Measurements from ENCODE around the gene TTC39B.

TTC39B gene

GRCh38 chr9:15306757-15307522 is at the start of gene TTC39B:
Gene TTC39B, minus strand, starts transcription at chr9:15307216. Its CDS starts 91 bp downstream, at chr9:15307125.
- peak within 1 kb of the TSS; percentile 85 to 91 for H3K4me3 ChIP-seq (ENCODE audit: low read depth in 1 of 2, low read length in 2 of 2)
- peaks cover 19 to 20% of the 10 kb centered on the region in 2 donors for H3K4me1 ChIP-seq (ENCODE audit: control insufficient read depth in 1 of 2, insufficient read depth in 2 of 2, low read length in 2 of 2)
- H3K27me3 ChIP-seq (ENCODE audit: control insufficient read depth in 1 of 2, insufficient read depth in 2 of 2, low read length in 2 of 2): no peaks in the 10 kb centered on the region
- H3K9ac ChIP-seq (ENCODE audit: low read depth in 1 of 2, low read length in 2 of 2): peak within 1 kb of the TSS; percentile 84 to 90
- no peaks in the 10 kb centered on the region for H3K36me3 ChIP-seq (ENCODE audit: control insufficient read depth in 1 of 2, insufficient read depth in 2 of 2, low read length in 2 of 2)
- peak within 1 kb of the TSS; percentile 77 for H3K27ac ChIP-seq (ENCODE audit: low read depth, low read length)
- H3K9me3 ChIP-seq (ENCODE audit: control insufficient read depth in 1 of 2, low read length in 2 of 2): no peaks in the 10 kb centered on the region

- Histone ChIP-seq H3K27ac (ENCODE audit: low read depth, low read length) (no peak overlapping the region), H3K4me1 (ENCODE audit: control insufficient read depth in 1 of 2, insufficient read depth in 2 of 2, low read length in 2 of 2) (no peaks in the 10 kb centered on the region), H3K27me3 (ENCODE audit: control insufficient read depth in 1 of 2, insufficient read depth in 2 of 2, low read length in 2 of 2) (no peaks in the 10 kb centered on the region), H3K4me3 (ENCODE audit: low read depth in 1 of 2, low read length in 2 of 2) (no peak overlapping the region), H3K36me3 (ENCODE audit: control insufficient read depth in 1 of 2, insufficient read depth in 2 of 2, low read length in 2 of 2) (no peaks in the 10 kb centered on the region), H3K9ac (ENCODE audit: low read depth in 1 of 2, low read length in 2 of 2) (no peak overlapping the region), H3K9me3 (ENCODE audit: control insufficient read depth in 1 of 2, low read length in 2 of 2) (no peaks in the 10 kb centered on the region)
Observed at GRCh38 chr9:15355669-15356068, 48.7 kb upstream of the TTC39B start.

GRCh38 chr9:15354713-15355112 is 47.7 kb upstream of the TTC39B start:
- Histone ChIP-seq H3K36me3 (ENCODE audit: control insufficient read depth in 1 of 2, insufficient read depth in 2 of 2, low read length in 2 of 2) (no peaks in the 10 kb centered on the region), H3K27me3 (ENCODE audit: control insufficient read depth in 1 of 2, insufficient read depth in 2 of 2, low read length in 2 of 2) (no peaks in the 10 kb centered on the region), H3K9ac (ENCODE audit: low read depth in 1 of 2, low read length in 2 of 2) (no peak overlapping the region), H3K4me3 (ENCODE audit: low read depth in 1 of 2, low read length in 2 of 2) (no peak overlapping the region), H3K27ac (ENCODE audit: low read depth, low read length) (no peak overlapping the region), H3K4me1 (ENCODE audit: control insufficient read depth in 1 of 2, insufficient read depth in 2 of 2, low read length in 2 of 2) (peaks cover 0 to 6% of the 10 kb centered on the region in 2 donors), H3K9me3 (ENCODE audit: control insufficient read depth in 1 of 2, low read length in 2 of 2) (no peaks in the 10 kb centered on the region)

- Histone ChIP-seq H3K9me3 (ENCODE audit: control insufficient read depth in 1 of 2, low read length in 2 of 2) (no peaks in the 10 kb centered on the region), H3K27me3 (ENCODE audit: control insufficient read depth in 1 of 2, insufficient read depth in 2 of 2, low read length in 2 of 2) (no peaks in the 10 kb centered on the region), H3K4me3 (ENCODE audit: low read depth in 1 of 2, low read length in 2 of 2) (no peak overlapping the region), H3K27ac (ENCODE audit: low read depth, low read length) (no peak overlapping the region), H3K9ac (ENCODE audit: low read depth in 1 of 2, low read length in 2 of 2) (no peak overlapping the region), H3K4me1 (ENCODE audit: control insufficient read depth in 1 of 2, insufficient read depth in 2 of 2, low read length in 2 of 2) (peaks cover 0 to 6% of the 10 kb centered on the region in 2 donors), H3K36me3 (ENCODE audit: control insufficient read depth in 1 of 2, insufficient read depth in 2 of 2, low read length in 2 of 2) (no peaks in the 10 kb centered on the region)
Observed at GRCh38 chr9:15353892-15354291, 46.9 kb upstream of the TTC39B start.

GRCh38 chr9:15352306-15352705 is 45.3 kb upstream of the TTC39B start:
- Histone ChIP-seq H3K4me1 (ENCODE audit: control insufficient read depth in 1 of 2, insufficient read depth in 2 of 2, low read length in 2 of 2) (peaks cover 0 to 6% of the 10 kb centered on the region in 2 donors), H3K36me3 (ENCODE audit: control insufficient read depth in 1 of 2, insufficient read depth in 2 of 2, low read length in 2 of 2) (no peaks in the 10 kb centered on the region), H3K27me3 (ENCODE audit: control insufficient read depth in 1 of 2, insufficient read depth in 2 of 2, low read length in 2 of 2) (no peaks in the 10 kb centered on the region), H3K4me3 (ENCODE audit: low read depth in 1 of 2, low read length in 2 of 2) (no peak overlapping the region), H3K9ac (ENCODE audit: low read depth in 1 of 2, low read length in 2 of 2) (no peak overlapping the region), H3K27ac (ENCODE audit: low read depth, low read length) (no peak overlapping the region), H3K9me3 (ENCODE audit: control insufficient read depth in 1 of 2, low read length in 2 of 2) (no peaks in the 10 kb centered on the region)

- H3K4me1 ChIP-seq (ENCODE audit: control insufficient read depth in 1 of 2, insufficient read depth in 2 of 2, low read length in 2 of 2): peaks cover 0 to 6% of the 10 kb centered on the region in 2 donors
- no peak overlapping the region for H3K27ac ChIP-seq (ENCODE audit: low read depth, low read length)
- no peaks in the 10 kb centered on the region for H3K27me3 ChIP-seq (ENCODE audit: control insufficient read depth in 1 of 2, insufficient read depth in 2 of 2, low read length in 2 of 2)
- no peaks in the 10 kb centered on the region for H3K9me3 ChIP-seq (ENCODE audit: control insufficient read depth in 1 of 2, low read length in 2 of 2)
- no peaks in the 10 kb centered on the region for H3K36me3 ChIP-seq (ENCODE audit: control insufficient read depth in 1 of 2, insufficient read depth in 2 of 2, low read length in 2 of 2)
- H3K4me3 ChIP-seq (ENCODE audit: low read depth in 1 of 2, low read length in 2 of 2): no peak overlapping the region
- H3K9ac ChIP-seq (ENCODE audit: low read depth in 1 of 2, low read length in 2 of 2): no peak overlapping the region
Observed at GRCh38 chr9:15349892-15350761, 43.1 kb upstream of the TTC39B start.

GRCh38 chr9:15346837-15347236 is 39.8 kb upstream of the TTC39B start:
- no peak overlapping the region for H3K4me3 ChIP-seq (ENCODE audit: low read depth in 1 of 2, low read length in 2 of 2)
- H3K36me3 ChIP-seq (ENCODE audit: control insufficient read depth in 1 of 2, insufficient read depth in 2 of 2, low read length in 2 of 2): no peaks in the 10 kb centered on the region
- no peak overlapping the region for H3K9ac ChIP-seq (ENCODE audit: low read depth in 1 of 2, low read length in 2 of 2)
- peaks cover 0 to 2% of the 10 kb centered on the region in 2 donors for H3K27me3 ChIP-seq (ENCODE audit: control insufficient read depth in 1 of 2, insufficient read depth in 2 of 2, low read length in 2 of 2)
- peaks cover 0 to 4% of the 10 kb centered on the region in 2 donors for H3K9me3 ChIP-seq (ENCODE audit: control insufficient read depth in 1 of 2, low read length in 2 of 2)
- H3K27ac ChIP-seq (ENCODE audit: low read depth, low read length): no peak overlapping the region
- peaks cover 0 to 6% of the 10 kb centered on the region in 2 donors for H3K4me1 ChIP-seq (ENCODE audit: control insufficient read depth in 1 of 2, insufficient read depth in 2 of 2, low read length in 2 of 2)

GRCh38 chr9:15344191-15344590 is 37.2 kb upstream of the TTC39B start:
- Histone ChIP-seq H3K9ac (ENCODE audit: low read depth in 1 of 2, low read length in 2 of 2) (no peak overlapping the region), H3K27me3 (ENCODE audit: control insufficient read depth in 1 of 2, insufficient read depth in 2 of 2, low read length in 2 of 2) (peaks cover 0 to 2% of the 10 kb centered on the region in 2 donors), H3K4me1 (ENCODE audit: control insufficient read depth in 1 of 2, insufficient read depth in 2 of 2, low read length in 2 of 2) (no peaks in the 10 kb centered on the region), H3K36me3 (ENCODE audit: control insufficient read depth in 1 of 2, insufficient read depth in 2 of 2, low read length in 2 of 2) (no peaks in the 10 kb centered on the region), H3K4me3 (ENCODE audit: low read depth in 1 of 2, low read length in 2 of 2) (no peak overlapping the region), H3K9me3 (ENCODE audit: control insufficient read depth in 1 of 2, low read length in 2 of 2) (peaks cover 0 to 4% of the 10 kb centered on the region in 2 donors), H3K27ac (ENCODE audit: low read depth, low read length) (no peak overlapping the region)

- H3K27ac ChIP-seq (ENCODE audit: low read depth, low read length): no peak overlapping the region
- no peak overlapping the region for H3K9ac ChIP-seq (ENCODE audit: low read depth in 1 of 2, low read length in 2 of 2)
- no peaks in the 10 kb centered on the region for H3K36me3 ChIP-seq (ENCODE audit: control insufficient read depth in 1 of 2, insufficient read depth in 2 of 2, low read length in 2 of 2)
- H3K9me3 ChIP-seq (ENCODE audit: control insufficient read depth in 1 of 2, low read length in 2 of 2): no peaks in the 10 kb centered on the region
- H3K4me3 ChIP-seq (ENCODE audit: low read depth in 1 of 2, low read length in 2 of 2): no peak overlapping the region
- peaks cover 16 to 18% of the 10 kb centered on the region in 2 donors for H3K4me1 ChIP-seq (ENCODE audit: control insufficient read depth in 1 of 2, insufficient read depth in 2 of 2, low read length in 2 of 2)
- H3K27me3 ChIP-seq (ENCODE audit: control insufficient read depth in 1 of 2, insufficient read depth in 2 of 2, low read length in 2 of 2): no peaks in the 10 kb centered on the region
Observed at GRCh38 chr9:15333376-15333881, 26.4 kb upstream of the TTC39B start.

GRCh38 chr9:15332939-15333338 is 25.9 kb upstream of the TTC39B start:
- peaks cover 16 to 18% of the 10 kb centered on the region in 2 donors for H3K4me1 ChIP-seq (ENCODE audit: control insufficient read depth in 1 of 2, insufficient read depth in 2 of 2, low read length in 2 of 2)
- H3K36me3 ChIP-seq (ENCODE audit: control insufficient read depth in 1 of 2, insufficient read depth in 2 of 2, low read length in 2 of 2): no peaks in the 10 kb centered on the region
- no peak overlapping the region for H3K9ac ChIP-seq (ENCODE audit: low read depth in 1 of 2, low read length in 2 of 2)
- H3K27ac ChIP-seq (ENCODE audit: low read depth, low read length): no peak overlapping the region
- H3K27me3 ChIP-seq (ENCODE audit: control insufficient read depth in 1 of 2, insufficient read depth in 2 of 2, low read length in 2 of 2): no peaks in the 10 kb centered on the region
- no peaks in the 10 kb centered on the region for H3K9me3 ChIP-seq (ENCODE audit: control insufficient read depth in 1 of 2, low read length in 2 of 2)
- peak overlapping the region in 1 of 2 donors; percentile 37 for H3K4me3 ChIP-seq (ENCODE audit: low read depth in 1 of 2, low read length in 2 of 2)

Measured in duodenal mucosa (tissue), 2 donors.